Measurements from ENCODE around the gene PDZK1.
"Not testable (repeated sequence)": the region's sequence is repeated elsewhere in the genome, so short reads cannot be mapped to it uniquely, and the experiment has no call there.

GRCh38 chr1:145673217-145673616 is 34.0 kb downstream of the PDZK1 start:
- not testable (repeated sequence) for TF ChIP-seq EZH2 (IDR thresholded peaks at IDR 0.05; ENCODE audit: borderline replicate concordance, low read length); CTCF (IDR thresholded peaks at IDR 0.05; ENCODE audit: low read length)

Data from OCI-LY1 (cell line).